Thyroid gland (tissue), 4 donors: ENCODE data around the gene ATP6AP1. TPM values are rescaled to one million over a fixed set of nuclear protein-coding genes. Genes with fewer than 3 reads are reported as not detected.
A peak's percentile ranks its signal among the peaks of the same experiment; 100 is the strongest.
"Not testable (repeated sequence)": the region's sequence is repeated elsewhere in the genome, so short reads cannot be mapped to it uniquely, and the experiment has no call there.

ENCODE experiments used
- DNase-seq, 2 donors: peaks; one replicate each; pipeline ENCODE4 v3.0.0-alpha.2; 2019
- H3K27ac ChIP-seq, 3 donors: fragments of 200-600 bp; sonication (generic); 1 replicate in 2 of 3; 2 replicates in 1 of 3; pipeline ENCODE4 v1.5.1; 2016 to 2019; ENCODE audit warnings: mild to moderate bottlenecking in 1 of 3, moderate library complexity in 1 of 3
- H3K27me3 ChIP-seq: fragments of 200-600 bp; sonication (generic); one replicate; pipeline ENCODE4 v1.5.1; 2019
- H3K36me3 ChIP-seq, 2 donors: fragments of 200-600 bp; sonication (generic); one replicate each; pipeline ENCODE4 v1.5.1; 2016 to 2019
- H3K4me1 ChIP-seq, 2 donors: fragments of 200-600 bp; sonication (generic); one replicate each; pipeline ENCODE4 v1.5.1; 2017 to 2019
- H3K4me3 ChIP-seq, 3 donors: fragments of 200-600 bp; sonication (generic); replicated peaks in 1 of 3; 1 replicate in 2 of 3; 2 replicates in 1 of 3; pipeline ENCODE4 v1.5.1; 2016; ENCODE audit warnings: mild to moderate bottlenecking in 1 of 3
- H3K9me3 ChIP-seq: fragments of 200-600 bp; sonication (generic); one replicate; pipeline ENCODE4 v1.5.1; 2017
- CTCF ChIP-seq, 6 experiments: fragments of 200-600 bp in 3 of 6; fragments of 450-650 bp in 3 of 6; sonication (generic) in 3 of 6; IDR thresholded peaks; one replicate each; pipeline ENCODE4 v1.5.1; 2016 to 2019; ENCODE audit warnings: antibody characterized with exemption in 6 of 6, mild to moderate bottlenecking in 2 of 6, inconsistent platforms in 1 of 6, moderate library complexity in 1 of 6
- POLR2A ChIP-seq, 2 donors: fragments of 450-650 bp; IDR thresholded peaks; one replicate each; pipeline ENCODE4 v1.6.1; 2017; ENCODE audit warnings: antibody characterized with exemption in 2 of 2, mild to moderate bottlenecking in 2 of 2, moderate library complexity in 1 of 2
- WGBS, 2 donors: methylation state at CpG; one replicate each; pipeline ENCODE4 v1.1.5; 2017; 5-methylcytosine and 5-hydroxymethylcytosine counted together
- intact Hi-C: fragments of 100-400 bp; cut with DNase I; formaldehyde crosslinking; loops from one replicate; pipeline ENCODE4 v1.15.1; 2023
- total RNA-seq, 4 donors: library from RNA; depleted of rRNA; stranded (reverse); fragments of >200 nt; gene quantifications; one replicate each; pipeline ENCODE4 v1.2.3, GENCODE V29; 2016

ATP6AP1 gene
- total RNA-seq, 4 donors from 2014 or later, result 69.0 to 172 (median 84.4) TPM

GRCh38 chrX:154384284-154384892 lies 44.1 kb upstream of the ATP6AP1 start:
- Histone ChIP-seq H3K27ac (no peak overlapping the region), H3K4me3 (no peak overlapping the region), H3K4me1 (peaks cover 0 to 10% of the 10 kb centered on the region in 2 donors), H3K27me3 (no peaks in the 10 kb centered on the region), H3K36me3 (no peaks in the 10 kb centered on the region), H3K9me3 (no peaks in the 10 kb centered on the region)
- DNase-seq, result peak; percentile 17 to 45
- TF ChIP-seq CTCF (IDR thresholded peaks at IDR 0.05) (peak in 3 of 6 experiments; percentile 40 to 44 (median 42)), POLR2A (IDR thresholded peaks at IDR 0.05) (no peak)
- WGBS, 2 donors, result 77 to 95% methylated on average over 3 to 6 of the region's 8 CpGs
- intact Hi-C loops, result loop anchor here (5.0 kb wide), 1 partner anchor 52 kb away; no protein-coding TSS in a partner anchor

- H3K27ac ChIP-seq, H3K27me3 ChIP-seq, H3K4me3 ChIP-seq, H3K4me1 ChIP-seq, H3K9me3 ChIP-seq, intact Hi-C loops, H3K36me3 ChIP-seq, DNase-seq: not testable (repeated sequence)
- no CpG with 5 or more reads among the region's 20 CpGs for WGBS, 2 donors
Observed at GRCh38 chrX:154388094-154388493, 40.4 kb upstream of the ATP6AP1 start.

GRCh38 chrX:154388649-154389048 lies 39.8 kb upstream of the ATP6AP1 start:
- intact Hi-C loops, H3K4me1 ChIP-seq, H3K9me3 ChIP-seq, H3K36me3 ChIP-seq, DNase-seq, H3K27ac ChIP-seq, H3K4me3 ChIP-seq, H3K27me3 ChIP-seq: not testable (repeated sequence)
- no CpG with 5 or more reads among the region's 16 CpGs for WGBS, 2 donors

GRCh38 chrX:154389812-154390747 lies 38.4 kb upstream of the ATP6AP1 start:
- H3K4me1 ChIP-seq, H3K4me3 ChIP-seq, intact Hi-C loops, DNase-seq, H3K27ac ChIP-seq, H3K27me3 ChIP-seq, H3K9me3 ChIP-seq, H3K36me3 ChIP-seq: not testable (repeated sequence)
- WGBS, 2 donors, result no CpG with 5 or more reads among the region's 121 CpGs

DNA sequence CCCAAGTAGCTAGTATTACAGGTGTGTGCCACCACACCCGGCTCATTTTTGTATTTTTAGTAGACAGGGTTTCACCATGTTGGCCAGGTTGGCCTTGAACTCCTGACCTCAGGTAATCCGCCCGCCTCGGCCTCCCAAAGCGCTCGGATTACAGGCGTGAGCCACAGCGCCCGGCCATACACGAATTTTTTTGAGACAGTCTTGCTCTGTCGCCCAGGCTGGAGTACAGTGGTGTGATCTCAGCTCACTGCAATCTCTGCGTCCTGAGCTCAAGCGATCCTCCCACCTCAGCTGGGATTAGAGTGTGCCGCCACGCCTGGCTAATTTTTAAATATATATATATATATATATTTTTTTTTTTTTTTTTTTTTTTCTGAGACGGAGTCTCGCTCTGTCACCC lies 32.1 kb upstream of the ATP6AP1 start:
- WGBS, 2 donors, result 70 to 84% methylated on average over 14 to 15 of the region's 17 CpGs
- intact Hi-C loops, H3K27me3 ChIP-seq, H3K4me3 ChIP-seq, H3K9me3 ChIP-seq, H3K4me1 ChIP-seq: not testable (repeated sequence)
- DNase-seq, result peak; percentile 27 to 36
- Histone ChIP-seq H3K27ac (peak overlapping the region in 2 of 3 donors; percentile 94 to 97), H3K36me3 (peaks cover 19 to 24% of the 10 kb centered on the region in 2 donors)

DNA sequence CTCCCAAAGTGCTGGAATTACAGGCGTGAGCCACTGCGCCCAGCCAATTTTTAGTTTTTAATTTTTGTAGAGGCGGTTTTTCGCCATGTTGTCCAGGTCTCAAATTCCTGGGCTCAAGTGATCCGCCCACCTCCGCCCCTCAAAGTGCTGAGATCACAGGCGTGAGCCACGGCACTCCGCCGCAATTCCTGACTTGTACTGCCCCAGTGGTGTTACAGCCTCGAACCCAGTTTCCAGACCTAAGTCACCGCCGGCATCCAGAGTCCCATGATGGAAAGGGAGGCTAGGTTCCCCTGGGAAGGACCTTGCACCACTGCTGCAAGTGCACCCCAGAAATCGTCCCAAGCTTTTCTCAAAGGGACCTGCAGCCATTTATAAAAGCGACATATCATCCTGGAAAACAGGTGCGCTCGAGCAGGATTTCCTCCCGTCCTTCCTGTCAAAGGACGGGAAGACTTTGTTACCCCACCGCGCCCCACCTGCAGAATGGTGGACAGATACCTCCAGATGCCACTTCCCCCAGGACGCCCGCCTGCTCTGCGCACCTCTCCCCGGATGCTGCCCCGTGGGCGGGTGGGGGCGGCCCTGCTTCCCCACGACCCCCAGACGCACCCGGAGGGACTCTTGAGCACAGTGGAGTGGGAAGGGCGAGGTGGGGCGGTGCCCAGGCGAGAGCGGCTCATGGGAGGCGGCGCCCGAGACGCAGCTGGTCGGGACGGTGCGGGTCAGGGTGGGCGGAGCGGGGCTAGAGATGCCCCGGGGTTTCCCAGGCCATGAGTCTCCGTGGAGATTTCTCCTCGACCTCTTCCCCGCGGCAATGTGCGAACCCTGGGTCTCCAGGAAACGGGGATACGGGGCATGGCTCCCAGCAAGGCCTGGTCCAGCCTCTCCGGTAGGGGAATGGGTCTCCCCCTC lies 31.2 kb upstream of the ATP6AP1 start:
- Histone ChIP-seq H3K4me3 (peak overlapping the region in 2 of 3 donors; percentile 39 to 42), H3K27ac (peak overlapping the region; percentile 94 to 100 (median 97)), H3K27me3 (no peaks in the 10 kb centered on the region), H3K9me3 (no peaks in the 10 kb centered on the region), H3K4me1 (peaks cover 9% of the 10 kb centered on the region in 2 donors), H3K36me3 (peaks cover 19 to 25% of the 10 kb centered on the region in 2 donors)
- intact Hi-C loops, result no loop called here
- TF ChIP-seq POLR2A (IDR thresholded peaks at IDR 0.05) (peak; percentile 3 to 52), CTCF (IDR thresholded peaks at IDR 0.05) (no peak)
- DNase-seq, result peak; percentile 78
- WGBS, 2 donors, result 3 to 6% methylated on average over 12 to 13 of the region's 53 CpGs
